KOPT-K1 (cell line): ENCODE results near the gene DNAJB11.
"Not testable (repeated sequence)": the region's sequence is repeated elsewhere in the genome, so short reads cannot be mapped to it uniquely, and the experiment has no call there.

Experiments
- H3K27ac ChIP-seq: fragments of 200-600 bp; sonication (generic); 2 replicates; pipeline ENCODE4 v1.5.1; 2016; ENCODE audit warnings: antibody characterized with exemption, mild to moderate bottlenecking, low read depth, low read length; ENCODE audit not compliant: poor library complexity, severe bottlenecking
- H3K36me3 ChIP-seq: fragments of 200-600 bp; sonication (generic); 2 replicates; pipeline ENCODE4 v1.5.1; 2017; ENCODE audit warnings: antibody characterized with exemption, mild to moderate bottlenecking, low read length, moderate library complexity; ENCODE audit not compliant: insufficient read depth
- H3K9me3 ChIP-seq: fragments of 200-600 bp; sonication (generic); 2 replicates; pipeline ENCODE4 v1.5.1; 2017; ENCODE audit warnings: antibody characterized with exemption, low read length, mild to moderate bottlenecking; ENCODE audit not compliant: insufficient read depth, poor library complexity, severe bottlenecking

The DNAJB11 gene

GRCh38 chr3:186538779-186539178 lies 31.7 kb upstream of the DNAJB11 start:
- H3K36me3 ChIP-seq, result peaks cover 3% of the 10 kb centered on the region; the same call in 1 of the 2 replicates
- H3K27ac ChIP-seq, result no peak overlapping the region
- H3K9me3 ChIP-seq, result no peaks in the 10 kb centered on the region

DNA sequence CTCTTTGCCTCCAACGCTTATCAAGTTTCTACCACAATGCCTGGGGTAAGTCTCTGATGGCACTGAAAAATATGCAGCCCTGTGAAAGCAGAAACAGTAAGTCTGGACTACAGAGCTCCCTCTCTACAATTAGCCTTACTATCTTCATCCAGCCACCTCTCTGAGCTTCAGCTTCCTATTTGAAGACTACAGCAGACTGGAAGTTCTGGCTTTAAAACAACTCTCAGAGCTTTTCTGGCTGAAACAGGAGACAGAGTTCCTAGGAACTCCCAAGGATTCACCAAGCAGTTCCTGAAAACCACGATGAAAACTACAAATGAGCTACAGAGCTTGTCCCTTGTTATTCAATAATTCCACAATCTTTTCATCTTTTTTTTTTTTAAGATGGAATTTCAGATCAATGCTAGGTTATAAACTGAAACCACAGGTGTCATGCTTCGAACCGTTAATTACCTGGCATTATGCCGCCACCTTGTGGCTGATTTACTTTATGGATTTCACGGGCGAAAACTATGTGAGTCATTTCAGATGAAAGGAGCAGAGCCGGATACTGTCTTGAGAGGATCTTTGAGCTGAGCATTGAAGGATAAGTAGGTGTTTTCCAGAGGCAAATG lies 30.2 kb upstream of the DNAJB11 start:
- peaks cover 14% of the 10 kb centered on the region; the same call in 1 of the 2 replicates for H3K36me3 ChIP-seq
- no peak overlapping the region for H3K27ac ChIP-seq
- no peaks in the 10 kb centered on the region for H3K9me3 ChIP-seq

DNA sequence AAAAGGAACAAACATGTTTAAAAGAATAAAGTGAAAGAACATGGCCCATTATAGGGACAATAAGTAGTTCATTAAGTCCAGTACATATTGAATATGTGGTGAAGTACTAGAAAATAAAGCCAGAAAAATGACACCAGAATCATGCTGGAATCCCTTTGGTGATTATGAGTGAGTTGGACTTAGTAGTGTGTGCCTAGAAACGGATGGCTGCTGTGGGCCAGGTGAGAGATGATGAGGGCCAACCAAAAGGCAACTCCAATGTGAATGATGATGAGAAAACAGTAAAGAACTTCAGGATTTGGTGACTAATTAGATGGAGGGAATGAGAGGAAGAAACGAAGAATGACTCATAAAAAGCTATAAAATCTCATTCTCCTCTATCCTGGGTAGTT lies 29.7 kb upstream of the DNAJB11 start:
- Histone ChIP-seq H3K36me3 (peaks cover 14% of the 10 kb centered on the region; the same call in 1 of the 2 replicates), H3K27ac (no peak overlapping the region), H3K9me3 (no peaks in the 10 kb centered on the region)

GRCh38 chr3:186544281-186544680 lies 26.2 kb upstream of the DNAJB11 start, which contains the start of gene CRYGS:
TSS of gene CRYGS (minus strand) at chr3:186544380. CDS start at chr3:186544326, 54 bp downstream.
- peaks cover 35% of the 10 kb centered on the region for H3K36me3 ChIP-seq
- H3K9me3 ChIP-seq, result no peaks in the 10 kb centered on the region
- H3K27ac ChIP-seq, result no peak within 1 kb of the TSS

GRCh38 chr3:186549497-186549896 lies 21.0 kb upstream of the DNAJB11 start:
- Histone ChIP-seq H3K36me3 (peaks cover 67% of the 10 kb centered on the region), H3K27ac (peak overlapping the region; percentile 55), H3K9me3 (no peaks in the 10 kb centered on the region)

DNA sequence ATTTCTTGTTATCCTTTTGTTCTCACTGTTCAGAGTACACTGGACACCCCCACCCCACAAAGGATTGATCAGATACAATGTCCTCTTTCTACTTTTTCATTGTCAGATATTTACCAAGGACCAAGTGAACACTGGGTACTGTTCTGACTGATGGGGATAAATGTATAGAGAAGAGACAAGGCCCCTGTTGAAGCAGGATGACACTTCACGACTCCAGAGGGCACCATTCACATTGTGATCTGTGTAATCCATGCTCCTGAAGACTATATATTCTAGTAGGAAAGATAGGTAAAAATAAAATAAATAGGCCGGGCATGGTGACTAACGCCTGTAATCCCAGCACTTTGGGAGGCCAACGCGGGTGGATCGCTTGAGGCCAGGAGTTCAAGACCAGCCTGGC lies 19.1 kb upstream of the DNAJB11 start:
- Histone ChIP-seq H3K27ac (no peak overlapping the region), H3K36me3 (peaks cover 77% of the 10 kb centered on the region), H3K9me3 (no peaks in the 10 kb centered on the region)

DNA sequence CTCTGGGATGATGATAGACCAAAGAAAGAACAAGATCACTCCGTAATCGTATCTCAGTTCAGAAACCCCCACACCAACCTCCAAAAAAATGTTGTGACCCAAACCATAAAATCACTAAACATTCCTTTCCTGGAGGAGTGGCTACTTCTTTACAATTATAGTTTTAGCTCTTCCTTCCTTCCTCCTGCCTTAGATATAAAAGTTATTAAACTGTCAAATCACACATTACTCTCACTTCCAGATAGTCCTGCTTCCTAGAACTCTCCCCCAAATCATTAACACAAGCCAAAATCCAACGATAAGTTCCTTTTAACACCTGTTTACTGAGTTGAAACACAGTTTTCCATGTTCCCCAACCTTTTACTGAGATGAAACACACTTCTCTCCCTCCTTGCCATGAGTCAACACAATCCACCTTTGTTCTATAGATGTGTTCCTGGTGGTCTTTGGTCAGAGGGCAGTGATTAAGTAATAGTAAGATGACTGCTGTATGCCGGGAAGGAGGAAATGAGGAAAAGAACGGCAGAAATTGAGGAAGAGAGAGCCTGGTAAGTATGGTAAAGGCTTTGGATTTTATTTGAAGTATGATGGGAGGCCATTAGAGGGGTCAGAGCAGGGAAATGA lies 18.0 kb upstream of the DNAJB11 start:
- no peaks in the 10 kb centered on the region for H3K9me3 ChIP-seq
- no peak overlapping the region for H3K27ac ChIP-seq
- H3K36me3 ChIP-seq, result peaks cover 80% of the 10 kb centered on the region

- peaks cover 31% of the 10 kb centered on the region for H3K36me3 ChIP-seq
- no peaks in the 10 kb centered on the region for H3K9me3 ChIP-seq
- H3K27ac ChIP-seq, result no peak overlapping the region
Measured at GRCh38 chr3:186564586-186564985, 5.9 kb upstream of the DNAJB11 start.

- no peaks in the 10 kb centered on the region for H3K9me3 ChIP-seq
- H3K27ac ChIP-seq, result peak overlapping the region; percentile 85
- H3K36me3 ChIP-seq, result peaks cover 19% of the 10 kb centered on the region
Measured at GRCh38 chr3:186566772-186567071, 3.8 kb upstream of the DNAJB11 start.

GRCh38 chr3:186567072-186567921 lies 3.2 kb upstream of the DNAJB11 start, which contains the start of gene TBCCD1:
TSS of gene TBCCD1 (minus strand) at chr3:186567339. CDS start at chr3:186564329, 3,010 bp downstream.
- H3K9me3 ChIP-seq, result no peaks in the 10 kb centered on the region
- peaks cover 19% of the 10 kb centered on the region for H3K36me3 ChIP-seq
- H3K27ac ChIP-seq, result peak within 1 kb of the TSS; percentile 85

DNA sequence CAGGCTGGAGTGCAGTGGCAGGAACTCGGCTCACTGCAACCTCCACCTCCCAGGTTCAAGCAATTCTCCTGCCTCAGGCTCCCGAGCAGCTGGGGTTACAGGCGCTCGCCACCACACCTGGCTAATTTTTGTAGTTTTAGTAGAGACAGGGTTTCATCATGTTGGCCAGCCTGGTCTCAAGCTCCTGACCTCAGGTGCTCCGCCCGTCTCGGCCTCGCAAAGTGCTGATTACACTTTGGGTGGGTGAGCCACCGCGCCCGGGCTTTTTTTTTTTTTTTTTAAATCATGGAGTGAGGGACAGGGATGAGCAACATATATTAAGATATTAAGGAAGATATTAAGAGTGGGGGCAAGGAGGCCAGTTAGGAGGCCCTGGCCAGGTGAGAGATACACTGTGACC lies 1.2 kb upstream of the DNAJB11 start:
- Histone ChIP-seq H3K27ac (peak overlapping the region; percentile 76), H3K36me3 (peaks cover 25% of the 10 kb centered on the region)
- H3K9me3 ChIP-seq, result not testable (repeated sequence)

GRCh38 chr3:186569779-186570095 lies 783 bp upstream of the DNAJB11 start:
- Histone ChIP-seq H3K9me3 (no peaks in the 10 kb centered on the region), H3K36me3 (peaks cover 29% of the 10 kb centered on the region), H3K27ac (peak overlapping the region; percentile 76)

DNA sequence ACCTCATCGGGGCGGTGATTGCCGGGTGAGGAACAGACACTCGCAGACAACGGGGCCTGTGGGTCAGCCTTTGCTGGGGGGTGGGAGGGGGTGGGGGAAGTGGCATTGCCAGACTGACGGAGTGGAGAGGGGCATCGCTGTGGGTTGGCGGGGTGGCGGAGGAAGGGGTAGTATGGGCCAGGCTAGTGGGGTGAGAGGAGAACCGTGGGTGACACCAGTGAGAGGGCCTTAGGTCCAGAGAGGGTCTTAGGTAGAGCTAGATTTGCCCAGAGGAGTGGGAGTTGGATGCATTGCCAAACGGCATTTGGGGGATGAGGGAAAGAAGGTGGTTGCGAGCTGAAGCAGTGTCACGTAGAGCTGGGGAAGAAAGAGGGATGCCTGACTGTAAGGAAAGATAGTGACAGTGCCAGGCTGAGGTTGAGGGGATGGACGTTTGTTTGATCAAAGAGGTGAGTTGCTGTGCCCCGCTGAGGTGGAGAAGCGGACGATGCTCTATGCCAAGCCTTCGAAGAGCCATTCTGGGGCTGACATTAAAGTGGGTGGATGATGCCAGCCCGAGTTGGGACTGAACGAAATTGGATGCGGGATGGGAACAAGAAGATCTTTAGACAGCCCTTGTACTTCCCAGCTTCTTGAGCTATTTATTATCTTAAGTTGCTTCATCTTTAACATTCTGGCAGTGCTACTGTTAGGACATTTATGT lies 572 bp downstream of the DNAJB11 start:
- H3K9me3 ChIP-seq, result no peaks in the 10 kb centered on the region
- H3K36me3 ChIP-seq, result peaks cover 43% of the 10 kb centered on the region
- peak overlapping the region; percentile 68 for H3K27ac ChIP-seq

DNA sequence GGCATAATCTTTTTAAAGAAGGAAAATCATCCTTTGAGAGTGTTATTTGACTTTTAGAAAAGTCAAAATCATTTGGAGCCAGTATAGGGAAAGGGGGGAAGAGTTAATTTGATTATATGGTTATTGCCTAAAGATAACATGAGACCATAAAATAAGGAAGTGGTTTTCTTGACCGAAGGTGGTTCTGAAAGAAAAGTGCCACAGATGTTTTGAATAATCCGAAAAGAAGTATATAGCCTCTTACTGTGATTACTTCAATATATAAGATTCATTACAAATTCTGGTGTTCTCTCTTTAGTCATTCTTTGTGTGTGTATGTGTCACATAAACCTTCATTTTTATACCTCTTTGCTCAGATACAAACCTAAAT lies 1.1 kb downstream of the DNAJB11 start:
- peak overlapping the region; percentile 68 for H3K27ac ChIP-seq
- H3K9me3 ChIP-seq, result no peaks in the 10 kb centered on the region
- peaks cover 48% of the 10 kb centered on the region for H3K36me3 ChIP-seq

GRCh38 chr3:186577521-186577920 lies 7.0 kb downstream of the DNAJB11 start:
- Histone ChIP-seq H3K36me3 (peaks cover 99% of the 10 kb centered on the region), H3K27ac (no peak overlapping the region), H3K9me3 (no peaks in the 10 kb centered on the region)
